ENCODE measurements around the gene ABCD3. TPM values are rescaled to one million over a fixed set of nuclear protein-coding genes. Genes with fewer than 3 reads are reported as not detected.
"Not testable (repeated sequence)": the region's sequence is repeated elsewhere in the genome, so short reads cannot be mapped to it uniquely, and the experiment has no call there.

Gene ABCD3
- total and polyA plus RNA-seq, 7 donors, result 15.8 to 48.5 (median 37.7) TPM

GRCh38 chr1:94428441-94428840 is 10.3 kb downstream of the ABCD3 start:
- Histone ChIP-seq H3K36me3 (ENCODE audit: insufficient read depth in 1 of 2, low read depth in 1 of 2) (no peaks in the 10 kb centered on the region), H3K4me1 (peaks cover 20% of the 10 kb centered on the region), H3K4me3 (no peak overlapping the region), H3K27ac (no peak overlapping the region), H3K9me3 (no peaks in the 10 kb centered on the region), H3K27me3 (ENCODE audit: insufficient read depth in 3 of 3, low read length in 2 of 3) (no peaks in the 10 kb centered on the region)
- ATAC-seq (no peak), DNase-seq (no peak)
- no peak for TF ChIP-seq CTCF (IDR thresholded peaks at IDR 0.05)
- WGBS, 3 donors, result 80 to 95% (median 88%) methylated on average over 5 of the region's 5 CpGs
- intact Hi-C loops (cut with DNase I), result no loop called here

- WGBS, 3 donors, result 92 to 98% (median 97%) methylated on average over 3 of the region's 3 CpGs
- H3K36me3 ChIP-seq (ENCODE audit: insufficient read depth in 1 of 2, low read depth in 1 of 2); ATAC-seq; H3K4me3 ChIP-seq; H3K27ac ChIP-seq; H3K9me3 ChIP-seq; intact Hi-C loops (cut with DNase I); DNase-seq; H3K27me3 ChIP-seq (ENCODE audit: insufficient read depth in 3 of 3, low read length in 2 of 3): not testable (repeated sequence)
- peaks cover 20% of the 10 kb centered on the region for H3K4me1 ChIP-seq
These were observed 10.8 kb downstream of the ABCD3 start for GRCh38 chr1:94428927-94429528.

- H3K27ac ChIP-seq; ATAC-seq; DNase-seq; H3K9me3 ChIP-seq; H3K4me3 ChIP-seq; H3K27me3 ChIP-seq (ENCODE audit: insufficient read depth in 3 of 3, low read length in 2 of 3); H3K36me3 ChIP-seq (ENCODE audit: insufficient read depth in 1 of 2, low read depth in 1 of 2); intact Hi-C loops (cut with DNase I): not testable (repeated sequence)
- H3K4me1 ChIP-seq, result peaks cover 20% of the 10 kb centered on the region
- 67 to 82% (median 78%) methylated on average over 1 of the region's 1 CpG for WGBS, 3 donors
These were observed 11.9 kb downstream of the ABCD3 start for GRCh38 chr1:94430066-94430465.

GRCh38 chr1:94433866-94434265 is 15.7 kb downstream of the ABCD3 start:
- Histone ChIP-seq H3K27me3 (ENCODE audit: insufficient read depth in 3 of 3, low read length in 2 of 3) (no peaks in the 10 kb centered on the region), H3K9me3 (peaks cover 10% of the 10 kb centered on the region), H3K36me3 (ENCODE audit: insufficient read depth in 1 of 2, low read depth in 1 of 2) (no peaks in the 10 kb centered on the region), H3K27ac (no peak overlapping the region), H3K4me3 (no peak overlapping the region), H3K4me1 (peaks cover 1% of the 10 kb centered on the region)
- DNase-seq (no peak), ATAC-seq (no peak)
- TF ChIP-seq CTCF (IDR thresholded peaks at IDR 0.05), result no peak
- 92 to 100% (median 94%) methylated on average over 2 of the region's 2 CpGs for WGBS, 3 donors
- intact Hi-C loops (cut with DNase I), result no loop called here

GRCh38 chr1:94434365-94435045 is 16.3 kb downstream of the ABCD3 start:
- DNase-seq (no peak), ATAC-seq (no peak)
- TF ChIP-seq CTCF (IDR thresholded peaks at IDR 0.05), result no peak
- H3K27ac ChIP-seq, result no peak overlapping the region
- no peak overlapping the region for H3K4me3 ChIP-seq
- WGBS, 3 donors, result 93 to 99% (median 98%) methylated on average over 2 of the region's 2 CpGs
- intact Hi-C loops (cut with DNase I), result no loop called here
- no peaks in the 10 kb centered on the region for H3K4me1 ChIP-seq
- H3K9me3 ChIP-seq, result peaks cover 10% of the 10 kb centered on the region
- H3K36me3 ChIP-seq (ENCODE audit: insufficient read depth in 1 of 2, low read depth in 1 of 2), result no peaks in the 10 kb centered on the region
- no peaks in the 10 kb centered on the region for H3K27me3 ChIP-seq (ENCODE audit: insufficient read depth in 3 of 3, low read length in 2 of 3)
